ENCODE results near the gene ARHGAP24.

DNA sequence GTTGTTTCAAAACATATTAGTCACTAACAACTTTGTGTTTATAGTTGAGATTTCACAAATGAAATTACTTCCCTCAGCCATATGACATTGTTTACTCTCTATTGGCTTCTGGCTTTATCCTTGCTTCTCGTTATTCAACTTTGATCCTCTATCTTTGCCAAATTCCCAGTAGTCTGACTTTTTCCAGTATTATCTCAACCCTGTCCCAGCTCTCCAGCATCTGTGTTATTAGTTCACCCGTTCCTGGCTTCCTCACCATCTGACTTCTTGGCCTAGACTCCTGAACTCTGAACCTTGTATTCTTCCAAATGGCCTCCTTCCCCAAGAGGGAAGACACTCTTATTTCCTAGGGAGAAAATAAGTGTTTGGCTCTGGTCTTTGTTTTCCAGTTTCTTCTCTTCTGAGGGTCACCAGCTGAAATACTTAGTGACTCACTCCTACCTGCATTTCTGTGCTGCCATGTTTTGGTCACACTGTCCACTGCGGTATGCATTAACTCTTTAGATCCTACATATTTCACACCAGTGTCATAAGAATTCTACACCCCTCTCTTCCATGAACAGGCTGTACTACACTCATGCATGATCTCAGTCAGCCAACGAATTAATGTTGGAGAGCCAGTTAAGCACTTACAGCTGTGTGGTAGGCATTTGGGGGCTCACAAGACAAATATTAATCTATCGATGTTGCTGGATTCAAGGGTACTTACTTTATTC, 17.0 kb upstream of the ARHGAP24 start:
- TF ChIP-seq, protein P1, sequence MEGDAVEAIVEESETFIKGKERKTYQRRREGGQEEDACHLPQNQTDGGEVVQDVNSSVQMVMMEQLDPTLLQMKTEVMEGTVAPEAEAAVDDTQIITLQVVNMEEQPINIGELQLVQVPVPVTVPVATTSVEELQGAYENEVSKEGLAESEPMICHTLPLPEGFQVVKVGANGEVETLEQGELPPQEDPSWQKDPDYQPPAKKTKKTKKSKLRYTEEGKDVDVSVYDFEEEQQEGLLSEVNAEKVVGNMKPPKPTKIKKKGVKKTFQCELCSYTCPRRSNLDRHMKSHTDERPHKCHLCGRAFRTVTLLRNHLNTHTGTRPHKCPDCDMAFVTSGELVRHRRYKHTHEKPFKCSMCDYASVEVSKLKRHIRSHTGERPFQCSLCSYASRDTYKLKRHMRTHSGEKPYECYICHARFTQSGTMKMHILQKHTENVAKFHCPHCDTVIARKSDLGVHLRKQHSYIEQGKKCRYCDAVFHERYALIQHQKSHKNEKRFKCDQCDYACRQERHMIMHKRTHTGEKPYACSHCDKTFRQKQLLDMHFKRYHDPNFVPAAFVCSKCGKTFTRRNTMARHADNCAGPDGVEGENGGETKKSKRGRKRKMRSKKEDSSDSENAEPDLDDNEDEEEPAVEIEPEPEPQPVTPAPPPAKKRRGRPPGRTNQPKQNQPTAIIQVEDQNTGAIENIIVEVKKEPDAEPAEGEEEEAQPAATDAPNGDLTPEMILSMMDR (IDR thresholded peaks at IDR 0.05), result no peak
- no peak for TF ChIP-seq EZH2 (IDR thresholded peaks at IDR 0.05; ENCODE audit: borderline replicate concordance, insufficient read depth, low read depth, low read length, poor library complexity, severe bottlenecking)
